ENCODE results near the gene CCDC89. TPM values are rescaled to one million over a fixed set of nuclear protein-coding genes. Genes with fewer than 3 reads are reported as not detected.
A peak's percentile ranks its signal among the peaks of the same experiment; 100 is the strongest.

The CCDC89 gene
- total and polyA plus RNA-seq, 9 of the 15 experiments (the other 6 are each of a cell fraction or from before 2014, with no cell fraction given): 0.07 to 0.09 TPM; not detected in 7

- TF ChIP-seq HNRNPLL (IDR thresholded peaks at IDR 0.05; ENCODE audit: low read depth, low read length, poor library complexity, severe bottlenecking) (peak; percentile 78), POLR2G (IDR thresholded peaks at IDR 0.05; ENCODE audit: low read depth, low read length) (peak; percentile 97), ZNF785 (CRISPR knock-in tag; IDR thresholded peaks at IDR 0.05) (no peak), HLTF (IDR thresholded peaks at IDR 0.05) (no peak), HSF4 (CRISPR knock-in tag; IDR thresholded peaks at IDR 0.05; ENCODE audit: borderline replicate concordance) (no peak), HNRNPL (IDR thresholded peaks at IDR 0.05; ENCODE audit: low read depth, low read length) (no peak), CBX5 (IDR thresholded peaks at IDR 0.05; ENCODE audit: borderline replicate concordance, low read depth) (no peak), CLOCK (CRISPR knock-in tag; IDR thresholded peaks at IDR 0.05; ENCODE audit: borderline replicate concordance) (no peak), FOXA1 (IDR thresholded peaks at IDR 0.05; ENCODE audit: borderline replicate concordance) (no peak), NRF1 (conservative IDR thresholded peaks at IDR 0.05 in 1 of 2, IDR thresholded peaks at IDR 0.05 in 1 of 2) (peak; percentile 73 to 79), YY1 (IDR thresholded peaks at IDR 0.05; ENCODE audit: borderline replicate concordance in 1 of 3, control insufficient read depth in 1 of 3, extremely low read depth in 1 of 3, insufficient read depth in 3 of 3, insufficient read length in 1 of 3, insufficient replicate concordance in 2 of 3, low read depth in 1 of 3, low read length in 2 of 3) (peak; percentile 88 to 99 (median 97)), CREM (IDR thresholded peaks at IDR 0.05; ENCODE audit: low read depth) (peak; percentile 89), ZNF644 (tag; IDR thresholded peaks at IDR 0.05; ENCODE audit: low read depth) (0 out of 2 replicates have a peak, but pooled peaks have one; percentile 60), U2AF1 (optimal IDR thresholded peaks at IDR 0.05; ENCODE audit: low read depth, low read length) (no peak), PTBP1 (IDR thresholded peaks at IDR 0.05; ENCODE audit: low read depth, low read length) (no peak), HDAC3 (IDR thresholded peaks at IDR 0.05; ENCODE audit: borderline replicate concordance, partially characterized antibody) (no peak), ZNF655 (CRISPR knock-in tag; IDR thresholded peaks at IDR 0.05) (0 out of 2 replicates have a peak, but pooled peaks have one; percentile 48), SMAD4 (CRISPR knock-in tag; conservative IDR thresholded peaks at IDR 0.05) (peak; percentile 84), MCM7 (IDR thresholded peaks at IDR 0.05) (no peak), NR2C2 (CRISPR knock-in tag; IDR thresholded peaks at IDR 0.05) (peak; percentile 45; the same call in 1 of the 2 replicates), NR2C2 (tag; IDR thresholded peaks at IDR 0.05) (peak; percentile 95), HNRNPH1 (optimal IDR thresholded peaks at IDR 0.05; ENCODE audit: low read depth, low read length) (no peak), RBM17 (IDR thresholded peaks at IDR 0.05; ENCODE audit: borderline replicate concordance, low read depth, low read length) (no peak), ZNF586 (CRISPR knock-in tag; conservative IDR thresholded peaks at IDR 0.05) (no peak), YBX1 (IDR thresholded peaks at IDR 0.05) (no peak)
These were observed 38.2 kb downstream of the CCDC89 start, which contains the start of gene TMEM126A (continued) for GRCh38 chr11:85647604-85648299.
